Ishikawa (cell line): ENCODE results near the gene FAH.

Experiments used
- CEBPB ChIP-seq: IDR thresholded peaks from 2 replicates; pipeline ENCODE4 v1.6.1; 2012
- CREB1 ChIP-seq: IDR thresholded peaks from 2 replicates; pipeline ENCODE4 v1.6.1; 2012; ENCODE audit warnings: low read depth
- EGR1 ChIP-seq: IDR thresholded peaks from 2 replicates; pipeline ENCODE4 v1.6.1; 2012
- EP300 ChIP-seq: IDR thresholded peaks from 2 replicates; pipeline ENCODE4 v1.6.1; 2012; ENCODE audit warnings: borderline replicate concordance
- FOXM1 ChIP-seq: IDR thresholded peaks from 2 replicates; pipeline ENCODE4 v1.6.1; 2012; ENCODE audit warnings: low read depth, borderline replicate concordance
- NFIC ChIP-seq: IDR thresholded peaks from 2 replicates; pipeline ENCODE4 v1.6.1; 2012
- RAD21 ChIP-seq: IDR thresholded peaks from 2 replicates; pipeline ENCODE4 v1.6.1; 2012; ENCODE audit warnings: low read depth
- TAF1 ChIP-seq: IDR thresholded peaks from 2 replicates; pipeline ENCODE4 v1.6.1; 2012; ENCODE audit warnings: low read depth, mild to moderate bottlenecking
- TCF12 ChIP-seq: IDR thresholded peaks from 2 replicates; pipeline ENCODE4 v1.6.1; 2012; ENCODE audit warnings: low read depth
- TEAD4 ChIP-seq: IDR thresholded peaks from 2 replicates; pipeline ENCODE4 v1.6.1; 2012
- YY1 ChIP-seq: IDR thresholded peaks from 2 replicates; pipeline ENCODE4 v1.6.1; 2012; ENCODE audit warnings: low read depth
- ZBTB7A ChIP-seq: IDR thresholded peaks from 2 replicates; pipeline ENCODE4 v1.6.1; 2012; ENCODE audit warnings: low read depth
- TF ChIP-seq, protein P1 (sequence below): IDR thresholded peaks from 2 replicates; pipeline ENCODE4 v1.6.1; 2012
- TF ChIP-seq, protein P2 (sequence below): IDR thresholded peaks from 2 replicates; pipeline ENCODE4 v1.6.1; 2012; ENCODE audit warnings: low read depth, mild to moderate bottlenecking
- TF ChIP-seq, protein P3 (sequence below): IDR thresholded peaks from 2 replicates; pipeline ENCODE4 v1.6.1; 2012

Gene FAH

DNA sequence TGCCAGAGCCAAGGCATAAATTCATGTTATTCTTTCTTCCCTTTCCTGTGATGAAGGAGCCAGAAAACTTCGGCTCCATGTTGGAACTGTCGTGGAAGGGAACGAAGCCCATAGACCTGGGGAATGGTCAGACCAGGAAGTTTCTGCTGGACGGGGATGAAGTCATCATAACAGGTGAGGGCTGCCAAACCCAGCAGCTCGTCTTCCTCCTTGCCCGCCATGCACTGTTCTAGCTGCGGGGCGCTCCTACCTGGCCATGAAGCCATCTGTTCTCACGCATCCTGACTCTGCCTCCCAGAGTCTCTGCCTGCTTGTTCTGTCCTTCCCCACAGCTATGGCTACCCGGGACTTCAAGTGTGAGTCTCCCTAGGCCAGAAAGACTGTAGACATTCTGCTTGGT, 28.2 kb downstream of the FAH start:
- TF ChIP-seq YY1 (no peak), ZBTB7A (no peak), CREB1 (no peak), TAF1 (no peak), CEBPB (no peak), NFIC (no peak), FOXM1 (no peak), TCF12 (no peak), TEAD4 (no peak), RAD21 (no peak), EP300 (no peak), EGR1 (no peak)
- TF ChIP-seq, protein P1, sequence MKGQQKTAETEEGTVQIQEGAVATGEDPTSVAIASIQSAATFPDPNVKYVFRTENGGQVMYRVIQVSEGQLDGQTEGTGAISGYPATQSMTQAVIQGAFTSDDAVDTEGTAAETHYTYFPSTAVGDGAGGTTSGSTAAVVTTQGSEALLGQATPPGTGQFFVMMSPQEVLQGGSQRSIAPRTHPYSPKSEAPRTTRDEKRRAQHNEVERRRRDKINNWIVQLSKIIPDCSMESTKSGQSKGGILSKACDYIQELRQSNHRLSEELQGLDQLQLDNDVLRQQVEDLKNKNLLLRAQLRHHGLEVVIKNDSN = no peak
- TF ChIP-seq, protein P2, sequence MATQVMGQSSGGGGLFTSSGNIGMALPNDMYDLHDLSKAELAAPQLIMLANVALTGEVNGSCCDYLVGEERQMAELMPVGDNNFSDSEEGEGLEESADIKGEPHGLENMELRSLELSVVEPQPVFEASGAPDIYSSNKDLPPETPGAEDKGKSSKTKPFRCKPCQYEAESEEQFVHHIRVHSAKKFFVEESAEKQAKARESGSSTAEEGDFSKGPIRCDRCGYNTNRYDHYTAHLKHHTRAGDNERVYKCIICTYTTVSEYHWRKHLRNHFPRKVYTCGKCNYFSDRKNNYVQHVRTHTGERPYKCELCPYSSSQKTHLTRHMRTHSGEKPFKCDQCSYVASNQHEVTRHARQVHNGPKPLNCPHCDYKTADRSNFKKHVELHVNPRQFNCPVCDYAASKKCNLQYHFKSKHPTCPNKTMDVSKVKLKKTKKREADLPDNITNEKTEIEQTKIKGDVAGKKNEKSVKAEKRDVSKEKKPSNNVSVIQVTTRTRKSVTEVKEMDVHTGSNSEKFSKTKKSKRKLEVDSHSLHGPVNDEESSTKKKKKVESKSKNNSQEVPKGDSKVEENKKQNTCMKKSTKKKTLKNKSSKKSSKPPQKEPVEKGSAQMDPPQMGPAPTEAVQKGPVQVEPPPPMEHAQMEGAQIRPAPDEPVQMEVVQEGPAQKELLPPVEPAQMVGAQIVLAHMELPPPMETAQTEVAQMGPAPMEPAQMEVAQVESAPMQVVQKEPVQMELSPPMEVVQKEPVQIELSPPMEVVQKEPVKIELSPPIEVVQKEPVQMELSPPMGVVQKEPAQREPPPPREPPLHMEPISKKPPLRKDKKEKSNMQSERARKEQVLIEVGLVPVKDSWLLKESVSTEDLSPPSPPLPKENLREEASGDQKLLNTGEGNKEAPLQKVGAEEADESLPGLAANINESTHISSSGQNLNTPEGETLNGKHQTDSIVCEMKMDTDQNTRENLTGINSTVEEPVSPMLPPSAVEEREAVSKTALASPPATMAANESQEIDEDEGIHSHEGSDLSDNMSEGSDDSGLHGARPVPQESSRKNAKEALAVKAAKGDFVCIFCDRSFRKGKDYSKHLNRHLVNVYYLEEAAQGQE = no peak
- TF ChIP-seq, protein P3, sequence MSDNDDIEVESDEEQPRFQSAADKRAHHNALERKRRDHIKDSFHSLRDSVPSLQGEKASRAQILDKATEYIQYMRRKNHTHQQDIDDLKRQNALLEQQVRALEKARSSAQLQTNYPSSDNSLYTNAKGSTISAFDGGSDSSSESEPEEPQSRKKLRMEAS = no peak

DNA sequence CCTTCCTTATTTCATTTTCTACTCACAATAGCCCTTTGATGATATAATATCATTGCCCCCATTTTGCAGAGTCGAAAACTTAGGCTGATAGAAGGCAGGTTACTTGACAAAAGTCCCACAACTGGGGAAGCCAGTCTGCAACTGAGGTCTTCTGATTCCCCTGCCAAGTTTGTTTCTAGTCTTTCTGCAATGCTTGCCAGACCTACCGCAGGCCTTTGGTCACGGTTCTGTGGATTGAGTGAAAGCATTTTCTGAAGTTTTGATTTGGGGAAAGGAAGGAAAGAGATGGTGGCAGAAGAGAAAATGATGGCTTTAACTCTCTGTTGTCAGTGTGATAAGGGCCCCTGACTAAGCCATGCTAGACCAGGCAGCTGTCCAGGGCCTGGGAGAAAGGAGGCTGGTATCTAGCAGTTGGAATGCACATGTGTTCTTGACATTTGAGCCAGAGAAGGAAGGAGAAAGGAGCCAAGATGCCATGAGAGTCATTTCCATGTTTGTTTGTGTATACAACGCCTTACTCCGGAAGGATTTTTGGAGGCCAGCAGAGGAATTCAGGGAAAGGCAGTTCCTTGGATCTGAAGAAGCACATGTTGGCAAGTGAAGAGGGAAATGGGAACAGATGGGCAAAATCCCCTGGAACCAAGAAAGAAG, 29.9 kb downstream of the FAH start:
- TF ChIP-seq RAD21 (no peak), CREB1 (no peak), EP300 (no peak), TEAD4 (no peak), ZBTB7A (no peak), EGR1 (no peak)
- TF ChIP-seq, protein P1 = no peak
- TF ChIP-seq, protein P2 = no peak

DNA sequence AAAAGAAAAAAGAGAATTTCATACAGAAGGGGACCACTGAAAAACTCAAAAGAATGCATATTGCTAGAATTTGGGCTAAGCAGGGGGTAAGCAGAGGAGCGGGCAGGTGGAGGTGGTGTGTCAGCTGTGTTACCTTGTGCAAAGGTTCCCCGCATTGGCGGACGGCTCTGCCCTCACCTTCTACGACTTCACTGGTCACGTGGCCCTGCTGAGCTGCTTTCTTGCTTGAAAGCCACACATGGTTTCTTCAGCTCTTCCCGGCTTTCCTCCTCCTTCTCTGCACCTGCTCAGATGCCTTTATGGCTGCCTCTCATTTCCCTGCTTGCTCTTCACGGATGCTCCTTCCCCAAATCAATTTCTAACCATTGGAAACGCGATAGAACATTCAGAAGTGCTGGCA, 30.5 kb downstream of the FAH start:
- no peak for TF ChIP-seq CEBPB
- TF ChIP-seq ZBTB7A = no peak
- TF ChIP-seq RAD21 = no peak
- TF ChIP-seq YY1 = no peak
- TF ChIP-seq, protein P3 = no peak
- TF ChIP-seq FOXM1 = no peak
- TF ChIP-seq TEAD4 = no peak
- no peak for TF ChIP-seq CREB1
- TF ChIP-seq TCF12 = no peak
- TF ChIP-seq, protein P2 = no peak

DNA sequence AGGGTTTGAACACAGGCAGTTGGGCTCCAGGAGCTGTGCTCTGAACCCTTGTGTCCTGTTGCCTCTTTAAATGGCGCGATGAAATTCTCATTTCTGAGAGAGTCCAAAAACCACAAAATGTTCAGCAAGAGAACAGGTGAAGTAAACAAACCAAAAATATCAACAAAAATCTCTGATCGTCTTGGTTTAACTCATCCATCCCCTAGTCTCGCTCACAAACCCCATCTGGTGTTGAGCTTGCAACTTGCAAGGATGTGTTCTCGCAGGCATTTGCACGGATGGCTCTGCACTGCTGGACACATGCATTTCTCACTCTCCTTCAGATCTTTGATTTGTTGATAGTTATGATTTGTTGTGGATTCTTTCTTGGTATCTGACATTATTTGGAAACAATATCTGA, 31.1 kb downstream of the FAH start:
- TF ChIP-seq EP300 (no peak), TCF12 (no peak), YY1 (no peak), ZBTB7A (no peak), TAF1 (no peak), CREB1 (no peak), TEAD4 (no peak), RAD21 (no peak), EGR1 (no peak), CEBPB (no peak), NFIC (no peak), FOXM1 (no peak)
- TF ChIP-seq, protein P1 = no peak
- TF ChIP-seq, protein P2 = no peak
- TF ChIP-seq, protein P3 = no peak
